DMS 273 treated with DMSO at 0.1 percent for 48 hours (cell line): Measurements from ENCODE around the gene NKX6-1.

Experiments
- DNase-seq: peaks from one replicate; lab custom pipeline; 2025; lab: John Stamatoyannopoulos, UW

Gene NKX6-1

GRCh38 chr4:84477738-84478137 lies 21.4 kb downstream of the NKX6-1 start:
- DNase-seq: no peak

GRCh38 chr4:84474107-84474506 lies 25.0 kb downstream of the NKX6-1 start:
- DNase-seq: no peak

GRCh38 chr4:84472154-84472553 lies 26.9 kb downstream of the NKX6-1 start:
- no peak for DNase-seq

GRCh38 chr4:84470204-84470785 lies 28.8 kb downstream of the NKX6-1 start:
- DNase-seq: no peak

GRCh38 chr4:84467601-84468000 lies 31.5 kb downstream of the NKX6-1 start:
- no peak for DNase-seq

GRCh38 chr4:84459783-84460182 lies 39.3 kb downstream of the NKX6-1 start:
- DNase-seq: no peak

GRCh38 chr4:84456157-84456556 lies 42.9 kb downstream of the NKX6-1 start:
- no peak for DNase-seq

GRCh38 chr4:84455697-84456096 lies 43.4 kb downstream of the NKX6-1 start:
- no peak for DNase-seq

GRCh38 chr4:84451546-84451945 lies 47.5 kb downstream of the NKX6-1 start:
- DNase-seq: no peak

GRCh38 chr4:84443523-84443922 lies 55.6 kb downstream of the NKX6-1 start:
- DNase-seq: no peak

GRCh38 chr4:84442778-84443177 lies 56.3 kb downstream of the NKX6-1 start:
- no peak for DNase-seq
